GM21381 (cell line): ENCODE measurements around the gene FOSB.

Experiments
- ATAC-seq: cut with Tn5 transposase; IDR thresholded peaks from one replicate; pipeline ENCODE4 v1.9.1; 2021; ENCODE audit warnings: mild to moderate bottlenecking, moderate library complexity; ENCODE audit not compliant: unreplicated experiment

Gene FOSB

GRCh38 chr19:45467115-45467455, 711 bp upstream of the FOSB start:
- ATAC-seq = no peak

GRCh38 chr19:45468159-45468651, 409 bp downstream of the FOSB start:
- ATAC-seq = no peak

- ATAC-seq = peak; percentile 26
Observed at GRCh38 chr19:45468803-45469131, 971 bp downstream of the FOSB start.

GRCh38 chr19:45469132-45469944, 1.5 kb downstream of the FOSB start:
- ATAC-seq = peak; percentile 56

GRCh38 chr19:45469945-45470761, 2.4 kb downstream of the FOSB start:
- ATAC-seq = no peak

GRCh38 chr19:45470762-45471081, 2.9 kb downstream of the FOSB start:
- no peak for ATAC-seq

- ATAC-seq = no peak
Observed at GRCh38 chr19:45471111-45471930, 3.5 kb downstream of the FOSB start.

- ATAC-seq = no peak
Observed at GRCh38 chr19:45471931-45472562, 4.3 kb downstream of the FOSB start.

- no peak for ATAC-seq
Observed at GRCh38 chr19:45472563-45473366, 5.0 kb downstream of the FOSB start.

GRCh38 chr19:45473367-45473681, 5.5 kb downstream of the FOSB start:
- no peak for ATAC-seq

- ATAC-seq = no peak
Observed at GRCh38 chr19:45473682-45474605, 6.1 kb downstream of the FOSB start.

- no peak for ATAC-seq
Observed at GRCh38 chr19:45474606-45475521, 7.1 kb downstream of the FOSB start.

GRCh38 chr19:45475537-45476291, 7.9 kb downstream of the FOSB start:
- no peak for ATAC-seq

GRCh38 chr19:45476304-45476703, 8.5 kb downstream of the FOSB start:
- ATAC-seq = no peak

GRCh38 chr19:45477186-45477585, 9.4 kb downstream of the FOSB start:
- ATAC-seq = no peak

GRCh38 chr19:45477713-45478453, 10.1 kb downstream of the FOSB start:
- ATAC-seq = no peak
